Measurements from ENCODE around the gene RUFY4.

RUFY4 gene

GRCh38 chr2:218063486-218063885 lies 5.6 kb upstream of the RUFY4 start:
- DNase-seq (ENCODE audit: low read depth) = no peak

GRCh38 chr2:218063896-218064295 lies 5.2 kb upstream of the RUFY4 start:
- no peak for DNase-seq (ENCODE audit: low read depth)

- DNase-seq (ENCODE audit: low read depth) = no peak
These were observed 3.6 kb upstream of the RUFY4 start for GRCh38 chr2:218065239-218066006.

GRCh38 chr2:218066926-218067515 lies 2.0 kb upstream of the RUFY4 start:
- DNase-seq (ENCODE audit: low read depth) = no peak

- no peak for DNase-seq (ENCODE audit: low read depth)
These were observed 1.5 kb upstream of the RUFY4 start for GRCh38 chr2:218067523-218067922.

- DNase-seq (ENCODE audit: low read depth) = no peak
These were observed 700 bp downstream of the RUFY4 start for GRCh38 chr2:218069606-218070300.

GRCh38 chr2:218070587-218070986 lies 1.5 kb downstream of the RUFY4 start:
- DNase-seq (ENCODE audit: low read depth) = no peak

- no peak for DNase-seq (ENCODE audit: low read depth)
These were observed 2.3 kb downstream of the RUFY4 start for GRCh38 chr2:218071218-218071937.

- DNase-seq (ENCODE audit: low read depth) = no peak
These were observed 2.9 kb downstream of the RUFY4 start for GRCh38 chr2:218072002-218072401.

- no peak for DNase-seq (ENCODE audit: low read depth)
These were observed 3.5 kb downstream of the RUFY4 start for GRCh38 chr2:218072478-218073024.

- DNase-seq (ENCODE audit: low read depth) = no peak
These were observed 4.1 kb downstream of the RUFY4 start for GRCh38 chr2:218073185-218073584.

- DNase-seq (ENCODE audit: low read depth) = no peak
These were observed 5.0 kb downstream of the RUFY4 start for GRCh38 chr2:218074031-218074430.

GRCh38 chr2:218075975-218076811 lies 7.1 kb downstream of the RUFY4 start:
- no peak for DNase-seq (ENCODE audit: low read depth)

- no peak for DNase-seq (ENCODE audit: low read depth)
These were observed 8.6 kb downstream of the RUFY4 start for GRCh38 chr2:218077464-218078216.

- DNase-seq (ENCODE audit: low read depth) = no peak
These were observed 11.2 kb downstream of the RUFY4 start for GRCh38 chr2:218079943-218080913.

- DNase-seq (ENCODE audit: low read depth) = no peak
These were observed 12.0 kb downstream of the RUFY4 start for GRCh38 chr2:218081063-218081462.

GRCh38 chr2:218081695-218082094 lies 12.6 kb downstream of the RUFY4 start:
- DNase-seq (ENCODE audit: low read depth) = no peak

- DNase-seq (ENCODE audit: low read depth) = no peak
These were observed 13.7 kb downstream of the RUFY4 start for GRCh38 chr2:218082586-218083351.

GRCh38 chr2:218083352-218083676 lies 14.3 kb downstream of the RUFY4 start:
- no peak for DNase-seq (ENCODE audit: low read depth)
